Endothelial cell of umbilical vein (primary cell): ENCODE measurements around the gene CBLB. TPM values are rescaled to one million over a fixed set of nuclear protein-coding genes. Genes with fewer than 3 reads are reported as not detected.

Experiments used
- BruUV-seq: library from RNA; stranded (reverse); fragments of 400-500 nt; replicated peaks from 2 replicates; lab custom pipeline; 2021; lab: Mats Ljungman, UMichigan
- CTCF ChIA-PET: fragments of 300-600, 350-600 bp; sonication (Branson Sonifier 250); formaldehyde crosslinking; loops from one replicate; lab custom pipeline; 2021; ENCODE audit warnings: antibody characterized with exemption, inconsistent platforms; lab: Charles Lee
- POLR2A ChIA-PET: fragments of 300-600, 350-600 bp; sonication (Branson Sonifier 250); formaldehyde crosslinking; loops from one replicate; lab custom pipeline; 2021; ENCODE audit warnings: antibody characterized with exemption, inconsistent platforms; lab: Charles Lee
- DNase-seq: peaks from one replicate; pipeline ENCODE4 v3.0.0-alpha.2; 2011; ENCODE audit warnings: low read depth, low spot score
- FAIRE-seq: peaks from 2 replicates; lab custom pipeline; 2011; peaks lifted over from hg19 to GRCh38; lab: Jason Lieb, UNC
- H2AFZ ChIP-seq: 2 replicates; pipeline ENCODE4 v1.6.0; 2012; ENCODE audit warnings: low read depth, low read length, control low read depth, inconsistent platforms
- H3K27ac ChIP-seq: 2 replicates; pipeline ENCODE4 v1.5.1; 2011; ENCODE audit warnings: low read depth, mild to moderate bottlenecking, control low read depth, low read length, moderate library complexity; ENCODE audit not compliant: insufficient read depth
- H3K27me3 ChIP-seq, 2 experiments: 2 replicates each; pipeline versions ENCODE4 v1.6.0 to v1.6.1; 2011; ENCODE audit warnings: low read length in 2 of 2, mixed read lengths in 1 of 2; ENCODE audit not compliant: control insufficient read depth in 2 of 2, insufficient read depth in 2 of 2
- H3K36me3 ChIP-seq, 2 experiments: 2 replicates in 1 of 2; 3 replicates in 1 of 2; pipeline ENCODE4 v1.5.1; 2011; ENCODE audit warnings: low read length in 2 of 2, mild to moderate bottlenecking in 1 of 2, moderate library complexity in 1 of 2; ENCODE audit not compliant: control insufficient read depth in 2 of 2, insufficient read depth in 2 of 2; ENCODE audit errors: extremely low read depth in 1 of 2
- H3K4me1 ChIP-seq: 3 replicates; pipeline ENCODE4 v1.5.1; 2011; ENCODE audit warnings: mild to moderate bottlenecking, low read length; ENCODE audit not compliant: control insufficient read depth, insufficient read depth; ENCODE audit errors: extremely low read depth
- H3K4me2 ChIP-seq: 2 replicates; pipeline ENCODE4 v1.6.1; 2011; ENCODE audit warnings: low read length, control low read depth, mixed read lengths; ENCODE audit not compliant: insufficient read depth
- H3K4me3 ChIP-seq, 3 experiments: fragments of 200-600 bp in 1 of 3; sonication (generic), shearing (Covaris generic) in 1 of 3; replicated peaks in 1 of 3; 2 replicates each; pipeline ENCODE4 v1.5.1; 2011 to 2016; ENCODE audit warnings: control low read depth in 3 of 3, low read length in 3 of 3, mild to moderate bottlenecking in 2 of 3, inconsistent platforms in 1 of 3, low read depth in 1 of 3, moderate library complexity in 1 of 3; ENCODE audit not compliant: insufficient read depth in 1 of 3
- H3K79me2 ChIP-seq: 2 replicates; pipeline ENCODE4 v1.6.0; 2012; ENCODE audit warnings: low read length, inconsistent platforms; ENCODE audit not compliant: control insufficient read depth, insufficient read depth
- H3K9ac ChIP-seq: replicated peaks from 2 replicates; pipeline ENCODE3; 2011; ENCODE audit warnings: low read length, control low read depth; ENCODE audit not compliant: insufficient read depth; ENCODE audit errors: extremely low read depth
- H3K9me1 ChIP-seq: replicated peaks from 3 replicates; pipeline ENCODE4 v1.6.0; 2011; ENCODE audit warnings: mild to moderate bottlenecking, low read length; ENCODE audit not compliant: control insufficient read depth, insufficient read depth; ENCODE audit errors: extremely low read depth
- H3K9me3 ChIP-seq: replicated peaks from 2 replicates; pipeline ENCODE4 v1.5.1; 2012; ENCODE audit warnings: low read length, inconsistent platforms; ENCODE audit not compliant: control insufficient read depth, insufficient read depth
- H4K20me1 ChIP-seq: replicated peaks from 2 replicates; pipeline ENCODE3; 2011; ENCODE audit warnings: mild to moderate bottlenecking, low read length; ENCODE audit not compliant: control insufficient read depth, insufficient read depth; ENCODE audit errors: extremely low read depth
- EZH2 ChIP-seq: IDR thresholded peaks from 2 replicates; pipeline ENCODE4 v1.6.1; 2012; ENCODE audit warnings: borderline replicate concordance, low read depth, mild to moderate bottlenecking, moderate library complexity, low read length, inconsistent platforms; ENCODE audit not compliant: severe bottlenecking
- FOS ChIP-seq: IDR thresholded peaks from 2 replicates; pipeline ENCODE4 v1.6.1; 2011; ENCODE audit warnings: mild to moderate bottlenecking, low read length, moderate library complexity, borderline replicate concordance; ENCODE audit not compliant: insufficient read depth
- GATA2 ChIP-seq: IDR thresholded peaks from 2 replicates; pipeline ENCODE4 v1.7.0; 2011; ENCODE audit warnings: low read depth, mild to moderate bottlenecking, moderate library complexity, mixed read lengths, low read length; ENCODE audit not compliant: insufficient read length, insufficient read depth
- JUN ChIP-seq: IDR thresholded peaks from 2 replicates; pipeline ENCODE4 v1.6.1; 2011; ENCODE audit warnings: borderline replicate concordance, low read depth; ENCODE audit not compliant: insufficient read length, insufficient read depth
- MYC ChIP-seq: IDR thresholded peaks from one replicate; pipeline ENCODE4 v1.6.1; 2011; ENCODE audit warnings: mild to moderate bottlenecking, low read depth, low read length
- POLR2A ChIP-seq: IDR thresholded peaks from 2 replicates; pipeline ENCODE4 v1.6.1; 2012; ENCODE audit warnings: low read depth, mild to moderate bottlenecking, control low read depth, low read length
- POLR2AphosphoS5 ChIP-seq: IDR thresholded peaks from 2 replicates; pipeline ENCODE4 v1.6.1; 2012; ENCODE audit warnings: low read depth, mild to moderate bottlenecking, control low read depth, low read length, moderate library complexity; ENCODE audit not compliant: insufficient read depth
- dilution Hi-C: fragments of 300-500 bp; cut with MboI; formaldehyde crosslinking; loops from one replicate; pipeline ENCODE4 v1.15.0; 2019; ENCODE audit warnings: low sequenced_read_pairs; ENCODE audit not compliant: extremely low pct_ligation_motif_present
- intact Hi-C: fragments of 100-400 bp; cut with micrococcal nuclease; formaldehyde crosslinking; loops from one replicate; pipeline ENCODE4 v1.10.0; 2022
- polyA plus RNA-seq, 4 experiments: library from polyadenylated mRNA; depleted of rRNA in 3 of 4; stranded (reverse) in 3 of 4; unstranded in 1 of 4; fragments of >200 nt; gene quantifications; 2 replicates each; pipeline versions ENCODE4 v1.2.1 to v1.2.3, GENCODE V29; 2011 to 2012; ENCODE audit warnings: missing spikeins in 1 of 4
- total RNA-seq: library from RNA; stranded (reverse); gene quantifications from 2 replicates; pipeline ENCODE4 v1.2.3, GENCODE V29; 2021
- TF ChIP-seq, protein P1 (sequence below): IDR thresholded peaks from 2 replicates; pipeline ENCODE4 v1.6.1; 2011; ENCODE audit not compliant: insufficient read depth, insufficient read length
- TF ChIP-seq, protein P2 (sequence below), 2 donors: IDR thresholded peaks; 1 replicate in 1 of 2; 2 replicates in 1 of 2; pipeline ENCODE4 v1.5.1; 2011; ENCODE audit warnings: low read length in 2 of 2, mild to moderate bottlenecking in 2 of 2, moderate library complexity in 2 of 2, control low read depth in 1 of 2, inconsistent platforms in 1 of 2, low read depth in 1 of 2; ENCODE audit not compliant: insufficient read depth in 1 of 2; ENCODE audit errors: extremely low read depth in 1 of 2

The CBLB gene
- total and polyA plus RNA-seq, 2 donors (not counting 3 experiments of a cell fraction or from before 2014, with no cell fraction given), result 17.8 to 39.6 TPM

DNA sequence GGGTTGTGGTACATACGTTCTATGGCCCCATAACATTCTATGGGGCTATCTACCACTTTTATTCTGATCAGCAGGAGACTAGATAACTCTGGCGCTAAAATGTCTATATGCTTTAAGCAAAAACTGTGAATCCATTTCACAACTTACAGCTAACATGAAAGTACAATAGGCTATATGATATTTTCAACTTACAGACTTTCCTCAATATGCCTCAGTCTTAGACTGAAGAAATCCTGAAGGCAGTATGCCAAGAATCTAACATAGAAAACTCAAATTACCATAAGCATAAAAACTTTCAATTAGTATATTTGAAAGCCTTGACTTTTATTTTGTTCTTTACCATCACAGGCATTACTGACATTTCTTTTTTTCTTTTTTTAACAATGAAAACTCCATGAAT, 81.4 kb downstream of the CBLB start:
- dilution Hi-C loops (no loop called here), intact Hi-C loops (no loop called here)
- no peak overlapping the region for H2AFZ ChIP-seq
- POLR2A ChIA-PET, result no interaction called here
- no peaks in the 10 kb centered on the region for H3K36me3 ChIP-seq
- CTCF ChIA-PET, result no interaction called here
- DNase-seq, result no peak
- FAIRE-seq, result no peak
- peaks cover 5% of the 10 kb centered on the region for H3K4me1 ChIP-seq
- H3K27ac ChIP-seq, result no peak overlapping the region
- no peak for TF ChIP-seq POLR2AphosphoS5
- TF ChIP-seq EZH2, result no peak
- TF ChIP-seq MYC, result no peak
- TF ChIP-seq, protein P1, sequence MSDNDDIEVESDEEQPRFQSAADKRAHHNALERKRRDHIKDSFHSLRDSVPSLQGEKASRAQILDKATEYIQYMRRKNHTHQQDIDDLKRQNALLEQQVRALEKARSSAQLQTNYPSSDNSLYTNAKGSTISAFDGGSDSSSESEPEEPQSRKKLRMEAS, result no peak
- H3K4me2 ChIP-seq, result no peak overlapping the region
- no peaks in the 10 kb centered on the region for H3K9me3 ChIP-seq
- H4K20me1 ChIP-seq, result peaks cover 5% of the 10 kb centered on the region
- no peaks in the 10 kb centered on the region for H3K27me3 ChIP-seq
- H3K79me2 ChIP-seq, result peaks cover 3% of the 10 kb centered on the region
- no peak overlapping the region for H3K4me3 ChIP-seq
- H3K9me1 ChIP-seq, result no peaks in the 10 kb centered on the region
- BruUV-seq, result no TSS peak
- H3K9ac ChIP-seq, result no peak overlapping the region

DNA sequence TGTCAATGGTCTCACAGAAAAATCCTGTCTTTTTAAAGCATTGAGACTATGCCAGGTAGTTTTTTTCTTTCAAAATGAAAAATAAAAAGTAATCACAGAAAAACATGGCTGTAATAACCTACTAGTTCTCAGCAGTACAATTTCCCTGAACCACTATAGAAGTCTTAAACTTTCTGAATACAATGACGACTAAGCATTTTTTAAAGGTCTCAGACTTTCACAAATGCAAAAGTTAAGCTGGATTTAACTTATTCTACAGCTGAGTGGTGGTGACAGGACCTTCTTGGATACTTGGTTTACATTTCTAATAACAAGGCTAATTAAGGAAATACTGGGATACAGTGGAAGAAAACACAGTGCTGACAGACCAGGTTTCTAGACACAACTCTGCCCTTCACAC, 81.8 kb downstream of the CBLB start:
- no peak for FAIRE-seq
- Histone ChIP-seq H3K9me3 (no peaks in the 10 kb centered on the region), H3K79me2 (peaks cover 3% of the 10 kb centered on the region), H3K4me1 (peaks cover 5% of the 10 kb centered on the region), H3K27me3 (no peaks in the 10 kb centered on the region), H2AFZ (no peak overlapping the region), H3K4me3 (no peak overlapping the region), H4K20me1 (peaks cover 2% of the 10 kb centered on the region), H3K27ac (no peak overlapping the region), H3K4me2 (no peak overlapping the region), H3K9ac (no peak overlapping the region), H3K9me1 (no peaks in the 10 kb centered on the region), H3K36me3 (no peaks in the 10 kb centered on the region)
- intact Hi-C loops (no loop called here), dilution Hi-C loops (no loop called here)
- no peak for TF ChIP-seq POLR2A
- TF ChIP-seq, protein P1, result no peak
- TF ChIP-seq JUN, result no peak
- no peak for TF ChIP-seq MYC
- TF ChIP-seq FOS, result no peak
- TF ChIP-seq, protein P2, sequence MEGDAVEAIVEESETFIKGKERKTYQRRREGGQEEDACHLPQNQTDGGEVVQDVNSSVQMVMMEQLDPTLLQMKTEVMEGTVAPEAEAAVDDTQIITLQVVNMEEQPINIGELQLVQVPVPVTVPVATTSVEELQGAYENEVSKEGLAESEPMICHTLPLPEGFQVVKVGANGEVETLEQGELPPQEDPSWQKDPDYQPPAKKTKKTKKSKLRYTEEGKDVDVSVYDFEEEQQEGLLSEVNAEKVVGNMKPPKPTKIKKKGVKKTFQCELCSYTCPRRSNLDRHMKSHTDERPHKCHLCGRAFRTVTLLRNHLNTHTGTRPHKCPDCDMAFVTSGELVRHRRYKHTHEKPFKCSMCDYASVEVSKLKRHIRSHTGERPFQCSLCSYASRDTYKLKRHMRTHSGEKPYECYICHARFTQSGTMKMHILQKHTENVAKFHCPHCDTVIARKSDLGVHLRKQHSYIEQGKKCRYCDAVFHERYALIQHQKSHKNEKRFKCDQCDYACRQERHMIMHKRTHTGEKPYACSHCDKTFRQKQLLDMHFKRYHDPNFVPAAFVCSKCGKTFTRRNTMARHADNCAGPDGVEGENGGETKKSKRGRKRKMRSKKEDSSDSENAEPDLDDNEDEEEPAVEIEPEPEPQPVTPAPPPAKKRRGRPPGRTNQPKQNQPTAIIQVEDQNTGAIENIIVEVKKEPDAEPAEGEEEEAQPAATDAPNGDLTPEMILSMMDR (IDR thresholded peaks at IDR 0.05; ENCODE audit: extremely low read depth in 1 of 2, insufficient read depth in 1 of 2, low read depth in 1 of 2, low read length in 2 of 2), result no peak
- TF ChIP-seq EZH2, result no peak
- TF ChIP-seq GATA2, result no peak
- TF ChIP-seq POLR2AphosphoS5, result no peak
- no TSS peak for BruUV-seq
- CTCF ChIA-PET, result no interaction called here
- DNase-seq, result no peak
- POLR2A ChIA-PET, result no interaction called here
